Gastrocnemius medialis (tissue), 4 donors: ENCODE measurements around the gene NFAM1.

Experiments used
- POLR2A ChIP-seq, 2 donors: fragments of 450-650 bp; IDR thresholded peaks; one replicate each; pipeline ENCODE4 v1.6.1; 2017; ENCODE audit warnings: antibody characterized with exemption in 2 of 2, mild to moderate bottlenecking in 2 of 2, moderate library complexity in 2 of 2
- TF ChIP-seq, protein P1 (sequence below), 5 experiments: fragments of 450-650 bp in 3 of 5; fragments of 200-600 bp in 2 of 5; sonication (generic) in 2 of 5; IDR thresholded peaks in 4 of 5; conservative IDR thresholded peaks in 1 of 5; 1 replicate in 4 of 5; 2 replicates in 1 of 5; pipeline ENCODE4 v1.5.1; 2016 to 2019; ENCODE audit warnings: antibody characterized with exemption in 5 of 5, mild to moderate bottlenecking in 3 of 5, moderate library complexity in 3 of 5

DNA sequence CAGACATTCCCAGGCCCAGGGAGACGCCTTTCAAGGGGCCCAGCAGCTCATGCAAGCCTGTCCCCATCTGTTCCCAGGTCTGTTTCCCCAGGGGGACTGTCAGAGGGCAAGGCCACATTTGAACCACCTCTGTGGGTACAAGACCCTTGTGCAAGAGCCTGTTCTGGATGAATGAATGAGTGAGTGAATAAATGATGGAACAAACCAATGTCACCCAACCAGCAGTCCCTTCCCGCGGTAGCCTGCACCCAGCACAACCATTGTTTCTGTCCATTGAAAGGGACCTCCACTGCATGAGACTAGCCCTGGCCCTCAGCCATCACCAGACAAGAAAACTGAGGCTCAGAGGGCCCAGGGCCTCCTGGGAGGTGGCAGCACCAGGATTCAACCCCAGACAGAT is 92.1 kb downstream of the NFAM1 start:
- TF ChIP-seq POLR2A (IDR thresholded peaks at IDR 0.05) = no peak
- TF ChIP-seq, protein P1, sequence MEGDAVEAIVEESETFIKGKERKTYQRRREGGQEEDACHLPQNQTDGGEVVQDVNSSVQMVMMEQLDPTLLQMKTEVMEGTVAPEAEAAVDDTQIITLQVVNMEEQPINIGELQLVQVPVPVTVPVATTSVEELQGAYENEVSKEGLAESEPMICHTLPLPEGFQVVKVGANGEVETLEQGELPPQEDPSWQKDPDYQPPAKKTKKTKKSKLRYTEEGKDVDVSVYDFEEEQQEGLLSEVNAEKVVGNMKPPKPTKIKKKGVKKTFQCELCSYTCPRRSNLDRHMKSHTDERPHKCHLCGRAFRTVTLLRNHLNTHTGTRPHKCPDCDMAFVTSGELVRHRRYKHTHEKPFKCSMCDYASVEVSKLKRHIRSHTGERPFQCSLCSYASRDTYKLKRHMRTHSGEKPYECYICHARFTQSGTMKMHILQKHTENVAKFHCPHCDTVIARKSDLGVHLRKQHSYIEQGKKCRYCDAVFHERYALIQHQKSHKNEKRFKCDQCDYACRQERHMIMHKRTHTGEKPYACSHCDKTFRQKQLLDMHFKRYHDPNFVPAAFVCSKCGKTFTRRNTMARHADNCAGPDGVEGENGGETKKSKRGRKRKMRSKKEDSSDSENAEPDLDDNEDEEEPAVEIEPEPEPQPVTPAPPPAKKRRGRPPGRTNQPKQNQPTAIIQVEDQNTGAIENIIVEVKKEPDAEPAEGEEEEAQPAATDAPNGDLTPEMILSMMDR (IDR thresholded peaks at IDR 0.05 in 4 of 5, conservative IDR thresholded peaks at IDR 0.05 in 1 of 5) = no peak
